Measurements from ENCODE around the gene CDH13. TPM values are rescaled to one million over a fixed set of nuclear protein-coding genes. Genes with fewer than 3 reads are reported as not detected.

CDH13 gene
- total and polyA plus RNA-seq, 2 donors (not counting 3 experiments of a cell fraction or from before 2014, with no cell fraction given), result 96.6 to 124 TPM

DNA sequence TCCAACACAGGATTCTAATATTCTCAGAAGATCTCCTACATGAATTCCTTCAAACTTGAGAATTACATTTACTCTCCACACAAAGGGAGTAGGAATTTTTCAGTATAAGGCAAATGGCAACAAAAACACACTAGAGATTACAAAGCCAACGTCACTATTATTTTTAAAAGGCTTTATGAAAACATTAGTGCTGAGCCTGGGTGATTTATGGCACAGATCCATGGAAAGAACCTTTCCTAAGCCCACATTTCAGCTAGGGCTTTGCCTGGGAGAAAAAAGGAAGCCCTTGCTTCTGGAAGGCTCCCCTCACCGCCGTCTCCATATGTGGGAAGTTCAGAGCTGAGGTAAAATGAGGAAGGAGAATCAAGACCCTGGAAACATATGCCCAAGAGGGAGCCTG is 681.6 kb downstream of the CDH13 start:
- Histone ChIP-seq H3K4me2 (ENCODE audit: insufficient read depth, low read length) (no peak overlapping the region), H4K20me1 (replicated peaks; ENCODE audit: control insufficient read depth, extremely low read depth, insufficient read depth, low read length) (no peaks in the 10 kb centered on the region), H3K9ac (replicated peaks; ENCODE audit: extremely low read depth, insufficient read depth, low read length) (no peak overlapping the region), H3K9me3 (replicated peaks; ENCODE audit: control insufficient read depth, insufficient read depth, low read length) (no peaks in the 10 kb centered on the region), H3K36me3 (ENCODE audit: control insufficient read depth in 2 of 2, extremely low read depth in 1 of 2, insufficient read depth in 2 of 2, low read length in 2 of 2) (no peaks in the 10 kb centered on the region), H2AFZ (ENCODE audit: low read depth, low read length) (no peak overlapping the region), H3K4me3 (replicated peaks in 1 of 3; ENCODE audit: insufficient read depth in 1 of 3, low read depth in 1 of 3, low read length in 3 of 3) (no peak overlapping the region), H3K79me2 (ENCODE audit: control insufficient read depth, insufficient read depth, low read length) (no peaks in the 10 kb centered on the region), H3K27ac (ENCODE audit: insufficient read depth, low read depth, low read length) (no peak overlapping the region), H3K27me3 (ENCODE audit: control insufficient read depth in 2 of 2, insufficient read depth in 2 of 2, low read length in 2 of 2) (no peaks in the 10 kb centered on the region), H3K4me1 (ENCODE audit: control insufficient read depth, extremely low read depth, insufficient read depth, low read length) (peaks cover 36% of the 10 kb centered on the region), H3K9me1 (replicated peaks; ENCODE audit: control insufficient read depth, extremely low read depth, insufficient read depth, low read length) (no peaks in the 10 kb centered on the region)
- intact Hi-C loops (cut with micrococcal nuclease) (loop anchor here (5.0 kb wide), 1 partner anchor 49 kb away; no protein-coding TSS in a partner anchor), dilution Hi-C loops (cut with MboI; ENCODE audit: extremely low pct_ligation_motif_present, low sequenced_read_pairs) (no loop called here)
- FAIRE-seq (no peak), DNase-seq (ENCODE audit: low read depth, low spot score) (peak; percentile 44)
- ChIA-PET CTCF (interaction anchor here (2.4 kb wide), 1 partner anchor 15 kb away, joined by 6 read pairs; no protein-coding TSS in a partner anchor), POLR2A (no interaction called here)
- TF ChIP-seq EZH2 (IDR thresholded peaks at IDR 0.05; ENCODE audit: borderline replicate concordance, low read depth, low read length, severe bottlenecking) (no peak), JUN (IDR thresholded peaks at IDR 0.05; ENCODE audit: borderline replicate concordance, insufficient read depth, insufficient read length, low read depth) (no peak), FOS (IDR thresholded peaks at IDR 0.05; ENCODE audit: borderline replicate concordance, insufficient read depth, low read length) (no peak), MYC (IDR thresholded peaks at IDR 0.05; ENCODE audit: low read depth, low read length) (no peak), GATA2 (IDR thresholded peaks at IDR 0.05; ENCODE audit: insufficient read depth, insufficient read length, low read depth, low read length) (no peak), POLR2AphosphoS5 (IDR thresholded peaks at IDR 0.05; ENCODE audit: insufficient read depth, low read depth, low read length) (no peak), POLR2A (IDR thresholded peaks at IDR 0.05; ENCODE audit: low read depth, low read length) (no peak)
- TF ChIP-seq, protein P1, sequence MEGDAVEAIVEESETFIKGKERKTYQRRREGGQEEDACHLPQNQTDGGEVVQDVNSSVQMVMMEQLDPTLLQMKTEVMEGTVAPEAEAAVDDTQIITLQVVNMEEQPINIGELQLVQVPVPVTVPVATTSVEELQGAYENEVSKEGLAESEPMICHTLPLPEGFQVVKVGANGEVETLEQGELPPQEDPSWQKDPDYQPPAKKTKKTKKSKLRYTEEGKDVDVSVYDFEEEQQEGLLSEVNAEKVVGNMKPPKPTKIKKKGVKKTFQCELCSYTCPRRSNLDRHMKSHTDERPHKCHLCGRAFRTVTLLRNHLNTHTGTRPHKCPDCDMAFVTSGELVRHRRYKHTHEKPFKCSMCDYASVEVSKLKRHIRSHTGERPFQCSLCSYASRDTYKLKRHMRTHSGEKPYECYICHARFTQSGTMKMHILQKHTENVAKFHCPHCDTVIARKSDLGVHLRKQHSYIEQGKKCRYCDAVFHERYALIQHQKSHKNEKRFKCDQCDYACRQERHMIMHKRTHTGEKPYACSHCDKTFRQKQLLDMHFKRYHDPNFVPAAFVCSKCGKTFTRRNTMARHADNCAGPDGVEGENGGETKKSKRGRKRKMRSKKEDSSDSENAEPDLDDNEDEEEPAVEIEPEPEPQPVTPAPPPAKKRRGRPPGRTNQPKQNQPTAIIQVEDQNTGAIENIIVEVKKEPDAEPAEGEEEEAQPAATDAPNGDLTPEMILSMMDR (IDR thresholded peaks at IDR 0.05; ENCODE audit: extremely low read depth in 1 of 2, insufficient read depth in 1 of 2, low read depth in 1 of 2, low read length in 2 of 2), result no peak
- TF ChIP-seq, protein P2, sequence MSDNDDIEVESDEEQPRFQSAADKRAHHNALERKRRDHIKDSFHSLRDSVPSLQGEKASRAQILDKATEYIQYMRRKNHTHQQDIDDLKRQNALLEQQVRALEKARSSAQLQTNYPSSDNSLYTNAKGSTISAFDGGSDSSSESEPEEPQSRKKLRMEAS (IDR thresholded peaks at IDR 0.05; ENCODE audit: insufficient read depth, insufficient read length), result no peak
- no TSS peak for BruUV-seq (replicated peaks)

All from endothelial cell of umbilical vein (primary cell).